HK-2 (cell line): Measurements from ENCODE around the gene KIAA1217.

Experiments
- DNase-seq: peaks from one replicate; pipeline ENCODE4 v3.0.0-alpha.2; 2018; ENCODE audit not compliant: unreplicated experiment

The KIAA1217 gene

GRCh38 chr10:24406809-24407483, 198.0 kb downstream of the KIAA1217 start:
- no peak for DNase-seq

GRCh38 chr10:24407928-24408327, 199.0 kb downstream of the KIAA1217 start:
- no peak for DNase-seq

GRCh38 chr10:24408365-24408764, 199.4 kb downstream of the KIAA1217 start:
- DNase-seq: no peak

- no peak for DNase-seq
Observed at GRCh38 chr10:24414597-24414996, 205.7 kb downstream of the KIAA1217 start.

GRCh38 chr10:24415455-24416125, 206.7 kb downstream of the KIAA1217 start:
- DNase-seq: no peak

GRCh38 chr10:24416248-24416647, 207.3 kb downstream of the KIAA1217 start:
- DNase-seq: no peak

GRCh38 chr10:24417053-24417452, 208.1 kb downstream of the KIAA1217 start:
- DNase-seq: no peak

GRCh38 chr10:24418532-24418931, 209.6 kb downstream of the KIAA1217 start:
- DNase-seq: no peak

- DNase-seq: no peak
Observed at GRCh38 chr10:24419066-24419465, 210.1 kb downstream of the KIAA1217 start.

- no peak for DNase-seq
Observed at GRCh38 chr10:24425151-24425550, 216.2 kb downstream of the KIAA1217 start.

- no peak for DNase-seq
Observed at GRCh38 chr10:24427678-24428409, 218.9 kb downstream of the KIAA1217 start.

- DNase-seq: no peak
Observed at GRCh38 chr10:24428410-24428782, 219.5 kb downstream of the KIAA1217 start.

- no peak for DNase-seq
Observed at GRCh38 chr10:24430591-24430990, 221.7 kb downstream of the KIAA1217 start.

GRCh38 chr10:24432478-24433416, 223.8 kb downstream of the KIAA1217 start:
- DNase-seq: no peak

GRCh38 chr10:24433705-24434104, 224.8 kb downstream of the KIAA1217 start:
- no peak for DNase-seq

GRCh38 chr10:24434961-24435360, 226.0 kb downstream of the KIAA1217 start:
- DNase-seq: no peak

GRCh38 chr10:24435374-24435773, 226.4 kb downstream of the KIAA1217 start:
- no peak for DNase-seq

GRCh38 chr10:24437302-24437701, 228.4 kb downstream of the KIAA1217 start:
- no peak for DNase-seq

GRCh38 chr10:24438800-24439199, 229.9 kb downstream of the KIAA1217 start:
- DNase-seq: no peak

- DNase-seq: no peak
Observed at GRCh38 chr10:24439935-24440334, 231.0 kb downstream of the KIAA1217 start.
